HEK293 (cell line): ENCODE measurements around the gene ACAA2.

Experiments used
- CTCF ChIA-PET: fragments of 350-600 bp; formaldehyde crosslinking; extraction: SDS; loops from one replicate; lab custom pipeline; 2021; ENCODE audit warnings: antibody characterized with exemption; lab: Yijun Ruan, JAX
- POLR2A ChIA-PET: fragments of 300-600 bp; formaldehyde crosslinking; extraction: SDS; loops from one replicate; lab custom pipeline; 2020; ENCODE audit warnings: antibody characterized with exemption, inconsistent platforms; lab: Yijun Ruan, JAX
- H3K27ac ChIP-seq: fragments of 200-500 bp; sonication (Bioruptor generic); 2 replicates; pipeline ENCODE4 v1.5.1; 2014; ENCODE audit warnings: low read depth, low read length, control low read depth, inconsistent platforms; ENCODE audit errors: extremely low read depth
- H3K36me3 ChIP-seq, 2 experiments: fragments of 200-500 bp in 1 of 2; sonication (Bioruptor generic) in 1 of 2; 1 replicate in 1 of 2; 2 replicates in 1 of 2; pipeline ENCODE4 v1.5.1; 2014 to 2017; ENCODE audit warnings: inconsistent platforms in 2 of 2, low read length in 2 of 2; ENCODE audit not compliant: control insufficient read depth in 2 of 2, insufficient read depth in 1 of 2
- H3K4me1 ChIP-seq: fragments of 200-500 bp; sonication (Bioruptor generic); 2 replicates; pipeline ENCODE4 v1.5.1; 2014; ENCODE audit warnings: mild to moderate bottlenecking, low read length, inconsistent platforms; ENCODE audit not compliant: control insufficient read depth, insufficient read depth
- H3K4me3 ChIP-seq: 2 replicates; pipeline ENCODE4 v1.5.1; 2011; ENCODE audit warnings: low read depth, mild to moderate bottlenecking, control low read depth, low read length, moderate library complexity
- H3K9me3 ChIP-seq: fragments of 200-500 bp; sonication (Bioruptor generic); 2 replicates; pipeline ENCODE4 v1.5.1; 2014; ENCODE audit warnings: low read depth, low read length, inconsistent platforms; ENCODE audit not compliant: control insufficient read depth, insufficient read depth
- GLIS1 ChIP-seq: fragments of 450-650 bp; formaldehyde crosslinking; IDR thresholded peaks from 2 replicates; pipeline ENCODE4 v1.5.1; 2016; ENCODE audit warnings: missing biosample characterization, missing genetic modification characterization
- HOXC10 ChIP-seq: sonication (generic); formaldehyde crosslinking; IDR thresholded peaks from 2 replicates; pipeline ENCODE4 v1.8.1; 2023; ENCODE audit warnings: mild to moderate bottlenecking, missing genetic modification reagents
- KLF1 ChIP-seq: fragments of 450-650 bp; formaldehyde crosslinking; IDR thresholded peaks from 2 replicates; pipeline ENCODE4 v1.5.1; 2016; ENCODE audit warnings: missing biosample characterization, missing genetic modification characterization
- KLF9 ChIP-seq: fragments of 450-650 bp; formaldehyde crosslinking; IDR thresholded peaks from 2 replicates; pipeline ENCODE4 v1.5.1; 2016; ENCODE audit warnings: missing biosample characterization, missing genetic modification characterization, low read depth
- SCRT1 ChIP-seq: fragments of 450-650 bp; formaldehyde crosslinking; IDR thresholded peaks from 2 replicates; pipeline ENCODE4 v1.5.1; 2016; ENCODE audit warnings: missing biosample characterization, missing genetic modification characterization, borderline replicate concordance
- SP2 ChIP-seq: fragments of 450-650 bp; formaldehyde crosslinking; IDR thresholded peaks from 2 replicates; pipeline ENCODE4 v1.5.1; 2016; ENCODE audit warnings: missing biosample characterization, missing genetic modification characterization
- ZBTB7A ChIP-seq: fragments of 450-650 bp; formaldehyde crosslinking; IDR thresholded peaks from 2 replicates; pipeline ENCODE4 v1.5.1; 2016; ENCODE audit warnings: low read depth, missing biosample characterization, missing genetic modification characterization
- ZBTB8A ChIP-seq: fragments of 450-650 bp; formaldehyde crosslinking; IDR thresholded peaks from 2 replicates; pipeline ENCODE4 v1.5.1; 2016; ENCODE audit warnings: missing biosample characterization, missing genetic modification characterization
- ZNF26 ChIP-seq: fragments of 450-650 bp; formaldehyde crosslinking; IDR thresholded peaks from 2 replicates; pipeline ENCODE4 v1.5.1; 2016; ENCODE audit warnings: missing biosample characterization, missing genetic modification characterization
- ZNF274 ChIP-seq, 2 experiments: fragments of 200-500 bp in 1 of 2; fragments of 450-650 bp in 1 of 2; sonication (Bioruptor generic) in 1 of 2; formaldehyde crosslinking in 1 of 2; IDR thresholded peaks; 2 replicates each; pipeline versions ENCODE4 v1.5.1 to v1.6.1; 2014 to 2016; ENCODE audit warnings: borderline replicate concordance in 1 of 2, inconsistent platforms in 1 of 2, low read length in 1 of 2, missing biosample characterization in 1 of 2, missing genetic modification characterization in 1 of 2
- ZNF280C ChIP-seq: fragments of 450-650 bp; formaldehyde crosslinking; IDR thresholded peaks from 2 replicates; pipeline ENCODE4 v1.5.1; 2016; ENCODE audit warnings: missing biosample characterization, missing genetic modification characterization
- ZNF398 ChIP-seq: fragments of 450-650 bp; formaldehyde crosslinking; IDR thresholded peaks from 2 replicates; pipeline ENCODE4 v1.5.1; 2017; ENCODE audit warnings: missing biosample characterization, missing genetic modification characterization
- ZNF433 ChIP-seq: fragments of 450-650 bp; formaldehyde crosslinking; IDR thresholded peaks from 2 replicates; pipeline ENCODE4 v1.5.1; 2016; ENCODE audit warnings: missing biosample characterization, missing genetic modification characterization, low read depth
- ZNF585B ChIP-seq: fragments of 450-650 bp; formaldehyde crosslinking; IDR thresholded peaks from 2 replicates; pipeline ENCODE4 v1.5.1; 2016; ENCODE audit warnings: missing biosample characterization, missing genetic modification characterization
- ZNF596 ChIP-seq: fragments of 450-650 bp; IDR thresholded peaks from 2 replicates; pipeline ENCODE4 v1.5.0; 2018; ENCODE audit warnings: missing biosample characterization, mild to moderate bottlenecking, missing genetic modification characterization, moderate library complexity
- ZNF623 ChIP-seq: fragments of 450-650 bp; formaldehyde crosslinking; IDR thresholded peaks from 2 replicates; pipeline ENCODE4 v1.5.1; 2016; ENCODE audit warnings: missing biosample characterization, missing genetic modification characterization
- ZNF76 ChIP-seq: fragments of 450-650 bp; formaldehyde crosslinking; IDR thresholded peaks from 2 replicates; pipeline ENCODE4; 2016; ENCODE audit warnings: low read depth, missing biosample characterization, missing genetic modification characterization, borderline replicate concordance
- ZSCAN4 ChIP-seq: fragments of 450-650 bp; formaldehyde crosslinking; IDR thresholded peaks from 2 replicates; pipeline ENCODE4 v1.5.1; 2017; ENCODE audit warnings: missing biosample characterization, missing genetic modification characterization

The ACAA2 gene

GRCh38 chr18:49764032-49764431, 49.3 kb downstream of the ACAA2 start:
- POLR2A ChIA-PET: no interaction called here
- TF ChIP-seq ZBTB8A (tag by site-specific recombination) (no peak), ZNF585B (no peak), ZNF280C (tag by site-specific recombination) (no peak), ZSCAN4 (tag by site-specific recombination) (no peak)
- TF ChIP-seq, all 188 proteins: peak for 0
- Histone ChIP-seq H3K4me1 (no peaks in the 10 kb centered on the region), H3K27ac (no peak overlapping the region), H3K36me3 (no peaks in the 10 kb centered on the region), H3K4me3 (no peak overlapping the region), H3K9me3 (no peaks in the 10 kb centered on the region)
- CTCF ChIA-PET: interaction anchor here (0.8 to 1.4 kb wide), 2 partner anchors 95 to 253 kb away, joined by 3 to 4 read pairs; no protein-coding TSS in a partner anchor

- TF ChIP-seq ZNF433 (no peak), ZBTB8A (tag by site-specific recombination) (no peak), ZNF398 (tag by site-specific recombination) (no peak), ZNF274 (IDR thresholded peaks at IDR 0.05; ENCODE audit: low read length) (no peak), ZNF274 (tag by site-specific recombination; IDR thresholded peaks at IDR 0.05; ENCODE audit: borderline replicate concordance) (no peak), ZNF596 (tag by site-specific recombination) (no peak), KLF1 (tag by site-specific recombination) (no peak), SCRT1 (tag by site-specific recombination) (no peak), GLIS1 (no peak), KLF9 (tag by site-specific recombination) (no peak), ZNF623 (tag by site-specific recombination) (no peak), SP2 (tag by site-specific recombination) (no peak), HOXC10 (CRISPR knock-in tag) (no peak), ZNF26 (no peak), ZNF76 (no peak), ZBTB7A (tag by site-specific recombination) (no peak)
- H3K4me1 ChIP-seq: no peaks in the 10 kb centered on the region
- no peak overlapping the region for H3K27ac ChIP-seq
- ChIA-PET CTCF (interaction anchor here (0.8 kb wide), 1 partner anchor 95 kb away, joined by 3 read pairs; no protein-coding TSS in a partner anchor), POLR2A (no interaction called here)
- no peaks in the 10 kb centered on the region for H3K9me3 ChIP-seq
- H3K36me3 ChIP-seq: no peaks in the 10 kb centered on the region
- no peak overlapping the region for H3K4me3 ChIP-seq
Measured at GRCh38 chr18:49763590-49763989, 49.7 kb downstream of the ACAA2 start.
